Measurements from ENCODE around the gene LRRC74B. TPM values are rescaled to one million over a fixed set of nuclear protein-coding genes. Genes with fewer than 3 reads are reported as not detected.

The LRRC74B gene
- polyA plus RNA-seq, 2 donors: 0.08 to 0.22 TPM

DNA sequence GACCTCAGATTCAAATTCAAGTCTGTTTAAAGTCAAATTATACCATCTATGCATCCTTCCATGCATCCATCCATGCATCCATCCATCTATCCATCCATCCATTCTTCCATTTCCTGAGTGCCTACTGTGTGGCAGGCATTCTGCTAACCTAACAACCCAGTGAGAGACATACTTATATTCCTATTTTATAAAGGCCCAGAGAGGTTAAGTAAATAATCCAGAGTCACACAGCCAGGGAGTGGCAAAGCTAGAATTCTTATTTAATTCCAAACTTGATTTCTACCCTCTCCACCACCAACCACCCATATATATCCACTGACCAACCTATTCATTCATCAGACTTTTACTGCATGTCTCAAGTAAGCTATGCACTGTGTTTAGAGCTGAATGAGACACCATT, 53.8 kb downstream of the LRRC74B start:
- peaks cover 0 to 3% of the 10 kb centered on the region in 2 donors for H3K4me1 ChIP-seq (ENCODE audit: control insufficient read depth in 2 of 2, insufficient read depth in 2 of 2, low read length in 1 of 2)
- H3K27ac ChIP-seq (ENCODE audit: low read depth in 2 of 2, low read length in 1 of 2): no peak overlapping the region
- no peak overlapping the region for H3K4me3 ChIP-seq (ENCODE audit: low read depth in 1 of 2, low read length in 2 of 2)
- H3K9me3 ChIP-seq (ENCODE audit: control insufficient read depth in 2 of 2, insufficient read depth in 1 of 2, low read depth in 1 of 2, low read length in 1 of 2): no peaks in the 10 kb centered on the region
- H3K36me3 ChIP-seq (ENCODE audit: control insufficient read depth in 2 of 2, insufficient read depth in 2 of 2, low read length in 1 of 2): no peaks in the 10 kb centered on the region
- no peaks in the 10 kb centered on the region for H3K27me3 ChIP-seq (ENCODE audit: control insufficient read depth in 1 of 2, insufficient read depth in 2 of 2, low read length in 2 of 2)

DNA sequence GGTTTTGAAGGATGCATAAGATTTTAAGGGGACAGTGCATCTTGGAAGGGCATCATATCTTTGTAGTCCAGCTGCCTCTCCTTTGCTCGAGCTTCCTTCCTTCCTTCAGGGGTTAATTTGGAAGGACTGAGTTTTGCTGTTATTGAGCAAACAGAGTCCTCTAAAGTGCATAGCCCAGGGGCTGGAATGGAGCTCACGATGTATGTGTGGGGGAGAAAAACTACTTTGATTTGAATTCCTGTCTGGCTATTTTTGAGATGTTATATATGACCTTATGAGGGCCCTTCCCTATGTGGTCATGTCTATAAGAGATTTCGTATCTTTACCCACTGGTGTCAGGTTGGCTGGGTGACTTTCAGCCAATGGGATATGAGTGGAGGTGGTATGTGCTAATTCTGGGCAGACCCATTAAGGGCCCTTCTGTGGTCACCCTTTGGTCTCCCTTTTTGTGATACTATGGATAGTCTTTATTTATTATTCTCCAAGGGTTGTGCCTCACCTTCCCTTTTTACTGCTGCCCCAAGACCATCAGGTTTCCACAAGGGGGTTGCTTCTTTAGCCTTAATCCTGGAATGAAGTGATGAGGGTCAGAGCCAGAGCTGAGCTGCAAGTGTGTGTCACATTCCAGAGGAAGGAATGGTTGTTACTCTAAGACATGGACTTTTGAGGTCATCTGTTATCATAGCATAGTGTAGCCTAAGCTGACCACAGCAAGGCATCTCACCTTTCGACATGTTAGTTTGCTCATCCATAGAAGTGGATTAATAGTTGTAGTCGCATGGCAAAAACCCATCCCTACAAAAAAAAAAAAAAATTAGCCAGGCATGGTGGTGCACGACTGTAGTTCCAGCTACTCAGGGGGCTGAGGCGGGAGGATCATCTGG, 54.6 kb downstream of the LRRC74B start:
- Histone ChIP-seq H3K36me3 (ENCODE audit: control insufficient read depth in 2 of 2, insufficient read depth in 2 of 2, low read length in 1 of 2) (no peaks in the 10 kb centered on the region), H3K4me3 (ENCODE audit: low read depth in 1 of 2, low read length in 2 of 2) (no peak overlapping the region), H3K27ac (ENCODE audit: low read depth in 2 of 2, low read length in 1 of 2) (no peak overlapping the region), H3K4me1 (ENCODE audit: control insufficient read depth in 2 of 2, insufficient read depth in 2 of 2, low read length in 1 of 2) (peaks cover 0 to 3% of the 10 kb centered on the region in 2 donors), H3K27me3 (ENCODE audit: control insufficient read depth in 1 of 2, insufficient read depth in 2 of 2, low read length in 2 of 2) (no peaks in the 10 kb centered on the region), H3K9me3 (ENCODE audit: control insufficient read depth in 2 of 2, insufficient read depth in 1 of 2, low read depth in 1 of 2, low read length in 1 of 2) (no peaks in the 10 kb centered on the region)
- 68 to 75% methylated on average over 7 of the region's 7 CpGs for WGBS, 2 donors

- Histone ChIP-seq H3K27ac (ENCODE audit: low read depth in 2 of 2, low read length in 1 of 2) (no peak overlapping the region), H3K36me3 (ENCODE audit: control insufficient read depth in 2 of 2, insufficient read depth in 2 of 2, low read length in 1 of 2) (no peaks in the 10 kb centered on the region), H3K27me3 (ENCODE audit: control insufficient read depth in 1 of 2, insufficient read depth in 2 of 2, low read length in 2 of 2) (no peaks in the 10 kb centered on the region), H3K4me1 (ENCODE audit: control insufficient read depth in 2 of 2, insufficient read depth in 2 of 2, low read length in 1 of 2) (peaks cover 0 to 3% of the 10 kb centered on the region in 2 donors), H3K9me3 (ENCODE audit: control insufficient read depth in 2 of 2, insufficient read depth in 1 of 2, low read depth in 1 of 2, low read length in 1 of 2) (no peaks in the 10 kb centered on the region), H3K4me3 (ENCODE audit: low read depth in 1 of 2, low read length in 2 of 2) (no peak overlapping the region)
- 76 to 77% methylated on average over 6 of the region's 6 CpGs for WGBS, 2 donors
These were observed 56.3 kb downstream of the LRRC74B start for GRCh38 chr22:21101877-21102638.

DNA sequence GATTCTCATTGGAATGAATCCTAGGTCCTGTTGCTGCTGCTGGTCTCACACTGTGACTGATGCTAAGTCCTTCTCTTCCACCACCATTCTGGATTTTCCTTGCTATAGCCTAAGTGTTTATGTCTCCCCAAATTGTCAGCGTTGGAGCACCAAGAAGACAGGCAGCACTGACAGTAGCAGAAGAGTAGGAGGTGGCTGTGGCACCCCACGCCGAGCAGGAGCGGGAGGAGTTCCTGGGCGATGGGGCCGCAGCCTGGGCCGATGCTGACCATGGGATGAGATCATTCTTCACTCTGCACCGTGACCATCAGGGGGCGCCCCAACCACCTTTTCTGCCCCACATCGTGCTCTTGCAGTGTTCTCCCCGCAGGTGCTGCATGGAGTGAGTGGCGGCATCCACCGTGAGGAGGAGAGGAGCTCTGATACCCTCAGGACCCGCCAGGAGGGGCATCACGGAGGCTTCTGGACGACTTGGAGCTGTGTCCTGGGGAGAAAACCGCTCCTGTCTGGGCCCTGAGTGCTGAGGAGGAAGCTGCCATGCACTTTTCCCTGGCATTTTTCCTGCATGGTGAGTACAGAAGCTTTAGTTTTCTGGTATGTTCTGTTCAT, 57.0 kb downstream of the LRRC74B start:
- no peaks in the 10 kb centered on the region for H3K27me3 ChIP-seq (ENCODE audit: control insufficient read depth in 1 of 2, insufficient read depth in 2 of 2, low read length in 2 of 2)
- peaks cover 0 to 3% of the 10 kb centered on the region in 2 donors for H3K4me1 ChIP-seq (ENCODE audit: control insufficient read depth in 2 of 2, insufficient read depth in 2 of 2, low read length in 1 of 2)
- H3K9me3 ChIP-seq (ENCODE audit: control insufficient read depth in 2 of 2, insufficient read depth in 1 of 2, low read depth in 1 of 2, low read length in 1 of 2): no peaks in the 10 kb centered on the region
- H3K4me3 ChIP-seq (ENCODE audit: low read depth in 1 of 2, low read length in 2 of 2): no peak overlapping the region
- no peak overlapping the region for H3K27ac ChIP-seq (ENCODE audit: low read depth in 2 of 2, low read length in 1 of 2)
- 3% methylated on average over 17 of the region's 17 CpGs for WGBS, 2 donors
- no peaks in the 10 kb centered on the region for H3K36me3 ChIP-seq (ENCODE audit: control insufficient read depth in 2 of 2, insufficient read depth in 2 of 2, low read length in 1 of 2)

- WGBS, 2 donors: 88 to 90% methylated on average over 10 of the region's 10 CpGs
- H3K4me3 ChIP-seq (ENCODE audit: low read depth in 1 of 2, low read length in 2 of 2): no peak overlapping the region
These were observed 57.9 kb downstream of the LRRC74B start for GRCh38 chr22:21103633-21104032.

GRCh38 chr22:21104126-21104691, 58.5 kb downstream of the LRRC74B start:
- H3K27me3 ChIP-seq (ENCODE audit: control insufficient read depth in 1 of 2, insufficient read depth in 2 of 2, low read length in 2 of 2): no peaks in the 10 kb centered on the region
- no peaks in the 10 kb centered on the region for H3K36me3 ChIP-seq (ENCODE audit: control insufficient read depth in 2 of 2, insufficient read depth in 2 of 2, low read length in 1 of 2)
- no peak overlapping the region for H3K4me3 ChIP-seq (ENCODE audit: low read depth in 1 of 2, low read length in 2 of 2)
- H3K27ac ChIP-seq (ENCODE audit: low read depth in 2 of 2, low read length in 1 of 2): no peak overlapping the region
- WGBS, 2 donors: 85% methylated on average over 3 of the region's 3 CpGs
- H3K9me3 ChIP-seq (ENCODE audit: control insufficient read depth in 2 of 2, insufficient read depth in 1 of 2, low read depth in 1 of 2, low read length in 1 of 2): no peaks in the 10 kb centered on the region
- H3K4me1 ChIP-seq (ENCODE audit: control insufficient read depth in 2 of 2, insufficient read depth in 2 of 2, low read length in 1 of 2): peaks cover 0 to 3% of the 10 kb centered on the region in 2 donors

More at GRCh38 chr22:21103633-21104032, 57.9 kb downstream of the LRRC74B start:
- Histone ChIP-seq H3K9me3 (ENCODE audit: control insufficient read depth in 2 of 2, insufficient read depth in 1 of 2, low read depth in 1 of 2, low read length in 1 of 2) (no peaks in the 10 kb centered on the region), H3K4me1 (ENCODE audit: control insufficient read depth in 2 of 2, insufficient read depth in 2 of 2, low read length in 1 of 2) (peaks cover 0 to 3% of the 10 kb centered on the region in 2 donors), H3K36me3 (ENCODE audit: control insufficient read depth in 2 of 2, insufficient read depth in 2 of 2, low read length in 1 of 2) (no peaks in the 10 kb centered on the region), H3K27me3 (ENCODE audit: control insufficient read depth in 1 of 2, insufficient read depth in 2 of 2, low read length in 2 of 2) (no peaks in the 10 kb centered on the region), H3K27ac (ENCODE audit: low read depth in 2 of 2, low read length in 1 of 2) (no peak overlapping the region)

- H3K4me3 ChIP-seq (ENCODE audit: low read depth in 1 of 2, low read length in 2 of 2): no peak overlapping the region
- H3K9me3 ChIP-seq (ENCODE audit: control insufficient read depth in 2 of 2, insufficient read depth in 1 of 2, low read depth in 1 of 2, low read length in 1 of 2): no peaks in the 10 kb centered on the region
- peaks cover 0 to 3% of the 10 kb centered on the region in 2 donors for H3K4me1 ChIP-seq (ENCODE audit: control insufficient read depth in 2 of 2, insufficient read depth in 2 of 2, low read length in 1 of 2)
- H3K36me3 ChIP-seq (ENCODE audit: control insufficient read depth in 2 of 2, insufficient read depth in 2 of 2, low read length in 1 of 2): no peaks in the 10 kb centered on the region
- 84 to 87% methylated on average over 2 of the region's 2 CpGs for WGBS, 2 donors
- H3K27ac ChIP-seq (ENCODE audit: low read depth in 2 of 2, low read length in 1 of 2): no peak overlapping the region
- H3K27me3 ChIP-seq (ENCODE audit: control insufficient read depth in 1 of 2, insufficient read depth in 2 of 2, low read length in 2 of 2): no peaks in the 10 kb centered on the region
These were observed 59.5 kb downstream of the LRRC74B start for GRCh38 chr22:21105294-21105693.

- no peaks in the 10 kb centered on the region for H3K27me3 ChIP-seq (ENCODE audit: control insufficient read depth in 1 of 2, insufficient read depth in 2 of 2, low read length in 2 of 2)
- WGBS, 2 donors: 74 to 77% methylated on average over 5 of the region's 5 CpGs
- no peaks in the 10 kb centered on the region for H3K9me3 ChIP-seq (ENCODE audit: control insufficient read depth in 2 of 2, insufficient read depth in 1 of 2, low read depth in 1 of 2, low read length in 1 of 2)
- no peaks in the 10 kb centered on the region for H3K36me3 ChIP-seq (ENCODE audit: control insufficient read depth in 2 of 2, insufficient read depth in 2 of 2, low read length in 1 of 2)
- peaks cover 0 to 3% of the 10 kb centered on the region in 2 donors for H3K4me1 ChIP-seq (ENCODE audit: control insufficient read depth in 2 of 2, insufficient read depth in 2 of 2, low read length in 1 of 2)
- H3K27ac ChIP-seq (ENCODE audit: low read depth in 2 of 2, low read length in 1 of 2): no peak overlapping the region
- no peak overlapping the region for H3K4me3 ChIP-seq (ENCODE audit: low read depth in 1 of 2, low read length in 2 of 2)
These were observed 60.3 kb downstream of the LRRC74B start for GRCh38 chr22:21106000-21106399.

GRCh38 chr22:21108379-21109115, 62.8 kb downstream of the LRRC74B start:
- Histone ChIP-seq H3K9me3 (ENCODE audit: control insufficient read depth in 2 of 2, insufficient read depth in 1 of 2, low read depth in 1 of 2, low read length in 1 of 2) (no peaks in the 10 kb centered on the region), H3K4me1 (ENCODE audit: control insufficient read depth in 2 of 2, insufficient read depth in 2 of 2, low read length in 1 of 2) (no peaks in the 10 kb centered on the region), H3K4me3 (ENCODE audit: low read depth in 1 of 2, low read length in 2 of 2) (no peak overlapping the region), H3K27me3 (ENCODE audit: control insufficient read depth in 1 of 2, insufficient read depth in 2 of 2, low read length in 2 of 2) (no peaks in the 10 kb centered on the region), H3K36me3 (ENCODE audit: control insufficient read depth in 2 of 2, insufficient read depth in 2 of 2, low read length in 1 of 2) (no peaks in the 10 kb centered on the region), H3K27ac (ENCODE audit: low read depth in 2 of 2, low read length in 1 of 2) (no peak overlapping the region)
- WGBS, 2 donors: 73 to 78% methylated on average over 4 of the region's 4 CpGs
